Measurements from ENCODE around the gene NR2F1-AS1. TPM values are rescaled to one million over a fixed set of nuclear protein-coding genes. Genes with fewer than 3 reads are reported as not detected.

NR2F1-AS1 gene
- total RNA-seq, 2 experiments from 2014 or later: not detected

DNA sequence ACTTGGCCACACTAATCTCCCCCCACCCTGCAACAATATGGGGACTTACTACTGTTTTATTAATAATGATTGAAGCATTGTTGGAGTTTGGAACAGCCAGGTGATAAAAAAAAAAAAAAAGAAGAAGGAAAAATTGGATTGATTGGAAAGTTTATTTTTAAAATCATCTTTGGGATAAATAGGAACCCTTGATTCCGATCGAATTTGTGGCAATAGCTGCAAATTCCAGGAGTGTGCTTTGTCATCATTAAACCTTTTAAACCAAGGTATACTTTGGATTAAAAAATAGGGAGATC lies 1.1 kb upstream of the NR2F1-AS1 start:
- Mint-ChIP-seq H3K4me3 (no peak overlapping the region), H3K9me3 (no peaks in the 10 kb centered on the region), H3K36me3 (peaks cover 1% of the 10 kb centered on the region), H3K27ac (no peak overlapping the region), H3K4me1 (peaks cover 15% of the 10 kb centered on the region), H3K27me3 (peaks cover 47% of the 10 kb centered on the region)
- DNase-seq (no peak), ATAC-seq (ENCODE audit: low read depth) (no peak)
- POLR2A ChIA-PET: no interaction called here

DNA sequence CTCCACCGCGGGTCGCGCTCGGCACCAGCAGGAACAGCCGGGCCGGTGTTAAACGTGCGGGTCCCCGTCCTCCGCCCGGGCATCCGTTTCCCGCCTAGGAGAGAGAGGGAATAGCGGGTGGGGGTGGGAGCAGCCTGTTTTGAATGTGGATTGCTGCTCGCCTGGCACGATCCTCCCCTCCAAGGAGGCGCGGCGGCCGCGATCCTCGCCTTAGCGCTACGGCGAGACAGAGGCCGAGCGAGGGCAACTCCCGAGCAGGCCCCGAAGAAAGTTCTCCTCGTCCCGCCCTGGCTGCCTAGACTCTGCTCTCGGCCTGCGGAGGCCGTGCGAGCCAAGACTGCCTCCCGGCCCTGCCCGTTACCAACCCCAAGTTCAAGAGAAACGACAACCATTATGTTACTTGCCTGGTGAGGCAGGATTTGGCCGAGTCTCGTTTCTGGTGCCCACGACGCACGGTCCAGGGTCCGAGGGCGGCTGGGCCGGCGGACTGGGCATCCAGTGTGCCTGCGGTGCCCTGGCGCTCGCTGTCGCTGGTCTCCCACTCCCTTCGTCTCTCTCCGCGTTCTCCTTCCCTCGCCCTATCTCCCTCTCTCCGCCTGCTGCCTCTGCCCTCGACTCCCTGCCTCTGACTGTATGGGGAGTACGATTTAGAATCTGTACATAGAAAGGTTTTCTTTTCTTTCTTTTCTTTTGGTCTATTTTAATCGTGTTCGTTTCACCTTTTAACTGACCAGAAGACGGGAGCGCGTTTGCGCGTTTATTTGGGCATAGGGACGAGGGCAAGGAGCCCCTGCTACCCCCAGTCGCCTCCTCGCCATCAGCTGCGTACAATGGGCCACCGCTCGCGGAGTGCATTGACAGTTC lies 724 bp downstream of the NR2F1-AS1 start:
- Mint-ChIP-seq H3K4me1 (peaks cover 10% of the 10 kb centered on the region), H3K27me3 (peaks cover 48% of the 10 kb centered on the region), H3K9me3 (no peaks in the 10 kb centered on the region), H3K27ac (no peak overlapping the region), H3K4me3 (peak overlapping the region; percentile 73), H3K36me3 (no peaks in the 10 kb centered on the region)
- POLR2A ChIA-PET: no interaction called here
- peak; percentile 48 for DNase-seq
- ATAC-seq (ENCODE audit: low read depth): no peak

DNA sequence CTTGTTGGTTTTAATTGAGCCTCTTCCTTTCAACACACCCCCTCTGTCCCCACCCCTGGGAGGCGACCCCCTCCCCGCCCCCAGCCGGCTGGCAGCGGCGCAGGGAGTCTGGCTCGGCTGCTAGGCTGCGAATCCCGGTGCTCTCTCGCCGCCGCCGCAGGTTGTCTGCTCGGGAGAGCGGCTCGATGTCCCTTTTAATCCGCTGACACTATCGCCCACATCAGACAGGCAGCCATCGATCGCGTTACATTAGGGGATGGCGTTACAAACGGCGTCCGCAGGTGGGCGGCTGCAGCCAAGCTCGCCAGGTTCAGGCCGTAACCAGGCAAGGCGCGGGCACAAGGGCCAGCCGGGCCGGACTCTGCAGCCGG lies 1.3 kb downstream of the NR2F1-AS1 start:
- ATAC-seq (ENCODE audit: low read depth): no peak
- H3K4me3 Mint-ChIP-seq: peak overlapping the region; percentile 48
- no peaks in the 10 kb centered on the region for H3K36me3 Mint-ChIP-seq
- no peak overlapping the region for H3K27ac Mint-ChIP-seq
- no peaks in the 10 kb centered on the region for H3K9me3 Mint-ChIP-seq
- peaks cover 10% of the 10 kb centered on the region for H3K4me1 Mint-ChIP-seq
- DNase-seq: no peak
- H3K27me3 Mint-ChIP-seq: peaks cover 54% of the 10 kb centered on the region
- POLR2A ChIA-PET: no interaction called here

DNA sequence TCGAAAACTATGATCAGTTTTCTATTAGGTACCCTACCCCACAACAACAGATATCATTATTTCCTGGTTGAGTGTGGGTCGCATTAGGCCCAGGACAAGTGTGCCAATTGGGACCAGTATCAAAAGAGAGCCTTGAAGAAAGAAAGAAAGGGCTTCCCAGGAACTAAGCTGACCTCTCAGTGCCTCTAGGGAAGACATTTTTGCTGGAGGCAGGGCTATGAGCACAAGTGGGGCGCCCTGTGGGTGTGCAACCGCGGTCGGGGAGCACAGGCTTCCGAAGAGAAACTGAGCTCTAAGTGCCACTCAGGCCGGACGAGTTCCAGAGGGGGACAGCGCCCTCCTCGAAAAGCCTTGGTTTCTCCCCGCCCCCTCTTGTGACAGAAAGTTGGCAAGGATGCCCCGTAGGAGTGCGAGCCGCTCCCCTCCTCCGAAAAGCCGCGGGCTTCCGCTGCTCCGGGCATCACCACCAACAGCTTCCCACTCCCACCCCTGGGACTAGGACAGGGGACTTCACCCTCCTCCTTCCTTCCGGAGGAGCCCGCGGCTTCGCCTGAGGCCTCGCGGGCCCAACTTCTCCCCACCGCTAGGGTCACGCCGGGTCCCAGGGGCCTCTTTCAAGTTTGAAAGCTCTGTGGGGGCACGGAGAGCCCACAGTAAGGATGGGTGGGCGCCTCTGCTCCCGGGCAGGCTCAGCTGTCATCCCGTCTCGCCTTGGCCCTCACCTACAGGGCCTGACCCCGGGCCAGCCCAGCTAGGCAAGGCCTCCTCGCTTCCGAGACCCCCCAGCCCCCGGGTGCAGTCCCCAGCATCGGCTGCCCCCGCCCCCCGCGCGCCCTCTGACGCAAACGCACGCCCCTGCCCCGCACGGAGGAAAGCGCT lies 2.0 kb downstream of the NR2F1-AS1 start:
- no peak for DNase-seq
- Mint-ChIP-seq H3K27ac (no peak overlapping the region), H3K9me3 (no peaks in the 10 kb centered on the region), H3K36me3 (no peaks in the 10 kb centered on the region), H3K4me3 (no peak overlapping the region), H3K27me3 (peaks cover 60% of the 10 kb centered on the region), H3K4me1 (peaks cover 10% of the 10 kb centered on the region)
- ATAC-seq (ENCODE audit: low read depth): no peak
- POLR2A ChIA-PET: no interaction called here

DNA sequence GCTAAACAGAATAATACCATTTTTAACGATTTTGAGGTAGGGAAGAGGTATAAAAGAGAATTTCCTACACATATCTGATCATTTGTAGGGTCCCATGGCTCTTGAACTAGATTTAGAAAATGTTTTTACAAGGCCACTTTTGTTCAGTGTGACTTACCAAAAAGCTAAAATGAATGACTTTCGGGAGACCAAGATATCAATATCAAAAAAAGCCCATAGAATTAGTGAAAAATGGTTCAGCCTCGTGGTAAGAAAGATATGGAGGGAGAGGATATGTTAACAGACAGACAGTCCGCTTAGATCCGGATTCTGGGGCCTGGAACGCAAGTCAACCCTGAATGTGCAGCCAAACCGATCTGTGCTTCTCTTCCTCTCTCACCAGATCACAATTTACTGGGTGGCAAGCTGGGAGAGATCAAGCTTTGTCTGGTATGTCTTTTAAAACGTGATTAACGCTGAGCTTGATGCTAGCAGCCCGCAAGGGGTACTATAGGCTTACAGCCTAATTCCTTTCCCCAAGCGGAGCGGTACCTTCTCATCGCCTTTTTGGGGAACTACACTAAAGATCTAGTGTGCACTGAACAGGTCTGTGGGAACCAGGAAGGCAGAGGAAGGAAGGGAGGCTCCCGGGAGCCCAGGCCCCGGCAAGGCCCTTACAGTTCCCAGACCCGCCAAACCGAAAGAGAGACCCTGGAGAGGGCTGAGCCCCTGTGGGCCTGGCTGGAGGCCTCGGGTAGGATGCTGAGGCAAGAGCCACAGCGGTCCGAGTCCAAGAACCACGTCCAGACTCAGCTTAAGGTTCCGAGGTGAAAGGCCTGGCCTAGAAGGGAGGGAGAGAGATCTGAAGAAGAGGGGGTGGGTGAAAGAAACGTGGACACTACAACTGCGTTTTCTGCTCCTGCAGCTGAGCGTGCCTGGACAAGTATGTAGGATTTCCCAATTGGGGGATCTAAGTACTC lies 2.9 kb downstream of the NR2F1-AS1 start:
- no peak overlapping the region for H3K4me3 Mint-ChIP-seq
- H3K27me3 Mint-ChIP-seq: peaks cover 69% of the 10 kb centered on the region
- ATAC-seq (ENCODE audit: low read depth): no peak
- no peak overlapping the region for H3K27ac Mint-ChIP-seq
- no peaks in the 10 kb centered on the region for H3K9me3 Mint-ChIP-seq
- H3K36me3 Mint-ChIP-seq: peaks cover 1% of the 10 kb centered on the region
- POLR2A ChIA-PET: no interaction called here
- no peak for DNase-seq
- peaks cover 12% of the 10 kb centered on the region for H3K4me1 Mint-ChIP-seq

DNA sequence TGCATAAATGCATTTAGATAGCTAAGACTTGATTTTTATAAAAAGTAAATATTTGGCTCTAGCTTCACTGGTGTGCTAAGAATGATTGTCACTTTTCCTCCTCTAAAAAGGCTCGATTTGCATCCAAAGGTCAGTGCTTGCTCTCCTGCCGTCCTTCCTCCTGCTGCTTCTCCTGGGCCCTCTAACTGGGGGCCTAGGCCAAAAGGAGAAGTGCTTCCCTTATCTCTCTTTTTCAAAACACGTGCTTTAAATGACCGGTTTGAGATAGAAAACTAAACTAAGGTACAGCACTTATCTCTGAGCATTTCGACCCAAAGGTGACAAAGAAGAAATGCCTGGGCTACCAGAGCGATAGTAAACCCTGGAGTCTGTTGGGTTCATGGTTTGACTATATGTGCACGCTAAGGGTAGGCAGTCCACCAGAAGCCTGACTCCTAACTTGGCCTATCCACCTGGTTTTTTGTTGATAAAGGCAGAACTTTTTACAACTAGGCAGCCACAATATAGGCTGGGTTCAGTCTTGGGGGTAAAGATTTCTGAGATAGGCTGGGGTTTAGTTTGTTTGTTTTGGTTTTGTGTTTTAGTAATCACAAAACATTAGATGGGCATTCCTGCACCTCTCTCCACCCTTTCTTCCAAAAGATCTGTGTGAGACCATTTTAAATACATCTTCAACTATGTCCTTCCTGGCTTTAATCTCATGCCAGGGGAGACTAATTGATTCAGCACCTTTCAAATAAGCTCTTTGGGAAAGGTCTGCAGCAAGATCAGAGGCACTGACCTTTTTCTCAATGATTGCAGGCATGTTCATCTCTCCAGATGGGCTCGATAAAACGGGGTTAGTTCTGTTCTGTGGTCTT lies 3.8 kb downstream of the NR2F1-AS1 start:
- no peak for DNase-seq
- no peak overlapping the region for H3K4me3 Mint-ChIP-seq
- POLR2A ChIA-PET: no interaction called here
- peaks cover 1% of the 10 kb centered on the region for H3K36me3 Mint-ChIP-seq
- ATAC-seq (ENCODE audit: low read depth): no peak
- H3K4me1 Mint-ChIP-seq: peaks cover 12% of the 10 kb centered on the region
- no peak overlapping the region for H3K27ac Mint-ChIP-seq
- H3K9me3 Mint-ChIP-seq: no peaks in the 10 kb centered on the region
- H3K27me3 Mint-ChIP-seq: peaks cover 78% of the 10 kb centered on the region

DNA sequence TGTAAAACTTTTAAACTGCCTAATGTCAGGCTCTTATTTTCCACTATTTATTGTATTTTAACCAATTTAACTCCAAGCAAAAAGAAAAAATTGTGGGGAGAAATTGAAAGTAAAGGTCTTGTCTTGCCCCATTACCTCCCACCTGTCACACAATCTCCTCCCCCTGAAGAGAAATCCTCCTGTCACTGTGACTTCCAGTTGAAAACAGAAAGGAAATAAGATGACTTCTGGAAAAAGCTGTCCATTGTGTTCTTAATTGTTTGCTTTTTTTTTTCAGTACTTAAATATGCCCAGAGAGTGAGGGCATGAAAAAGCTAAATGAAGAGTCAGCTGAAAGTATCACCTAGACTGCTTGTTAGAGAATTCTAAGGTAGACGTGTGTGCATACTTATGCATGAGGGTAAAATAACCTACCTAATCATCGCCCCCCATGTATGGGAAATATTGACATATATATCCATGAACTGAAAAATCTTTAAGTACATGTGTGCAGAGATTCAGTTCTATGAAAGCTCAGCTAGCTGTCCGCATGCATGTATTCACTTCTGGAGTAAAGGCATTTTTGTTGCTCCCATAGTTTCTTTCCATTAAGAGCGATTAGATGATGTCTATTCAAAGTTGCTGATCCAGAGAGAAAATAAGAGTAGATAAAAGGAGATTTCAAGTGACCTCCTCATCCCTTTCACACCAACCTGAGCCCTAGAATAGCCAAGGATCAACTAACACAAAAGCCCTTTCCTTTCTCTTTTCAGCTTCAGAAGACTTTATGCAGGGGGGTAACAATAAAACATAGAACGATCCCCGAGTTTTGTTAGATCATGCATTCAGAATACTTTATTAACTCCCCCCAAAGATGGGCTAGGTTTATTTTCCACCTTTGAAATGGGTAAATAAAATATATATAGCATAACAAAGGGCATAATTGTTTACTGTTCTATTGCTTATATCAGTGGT lies 5.3 kb downstream of the NR2F1-AS1 start:
- H3K27ac Mint-ChIP-seq: no peak overlapping the region
- H3K27me3 Mint-ChIP-seq: peaks cover 91% of the 10 kb centered on the region
- no peaks in the 10 kb centered on the region for H3K9me3 Mint-ChIP-seq
- DNase-seq (no peak), ATAC-seq (ENCODE audit: low read depth) (no peak)
- H3K4me1 Mint-ChIP-seq: peaks cover 17% of the 10 kb centered on the region
- POLR2A ChIA-PET: no interaction called here
- H3K4me3 Mint-ChIP-seq: no peak overlapping the region
- peaks cover 1% of the 10 kb centered on the region for H3K36me3 Mint-ChIP-seq

DNA sequence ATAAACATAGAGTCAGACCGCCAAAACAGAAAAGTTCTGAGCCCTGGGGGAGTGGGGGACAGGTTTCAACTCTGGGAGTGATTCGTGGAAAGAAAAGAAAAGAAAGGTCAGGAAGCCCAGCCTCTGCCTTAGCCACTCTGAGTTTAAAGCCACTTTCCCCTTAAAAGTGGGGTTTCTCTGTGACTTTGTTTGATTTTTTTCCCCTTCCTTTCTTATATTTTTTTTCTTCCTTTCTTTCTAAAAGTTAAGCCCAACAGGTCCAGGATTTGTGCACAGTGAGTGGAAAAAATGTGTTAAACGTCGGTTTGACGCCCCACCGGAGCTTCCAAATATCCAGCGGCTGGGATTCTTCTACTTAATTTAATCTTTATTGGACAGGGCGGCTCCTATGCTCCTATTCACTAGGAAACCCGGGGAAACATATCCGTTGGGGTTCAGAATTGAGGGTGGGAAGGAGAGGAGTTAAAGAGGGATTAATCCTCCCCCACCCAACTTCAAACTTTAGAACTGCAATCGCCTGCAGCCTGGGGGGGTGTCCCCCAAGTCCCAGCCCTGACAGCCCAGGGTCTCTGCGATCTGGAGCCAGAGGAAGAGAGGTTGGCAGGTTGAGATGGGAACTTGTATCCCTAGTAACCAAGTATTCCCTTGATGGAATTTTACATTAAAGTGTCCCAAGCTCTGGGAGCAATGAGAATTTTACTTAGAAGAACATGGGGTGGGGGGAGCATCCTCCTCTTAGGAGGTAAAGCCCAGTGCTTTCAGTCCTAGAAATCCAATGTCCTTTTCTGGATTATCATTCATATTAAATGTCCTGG lies 6.3 kb downstream of the NR2F1-AS1 start:
- DNase-seq (no peak), ATAC-seq (ENCODE audit: low read depth) (no peak)
- Mint-ChIP-seq H3K27me3 (peaks cover 88% of the 10 kb centered on the region), H3K9me3 (no peaks in the 10 kb centered on the region), H3K27ac (no peak overlapping the region), H3K36me3 (peaks cover 1% of the 10 kb centered on the region), H3K4me3 (no peak overlapping the region), H3K4me1 (peaks cover 11% of the 10 kb centered on the region)
- POLR2A ChIA-PET: no interaction called here

DNA sequence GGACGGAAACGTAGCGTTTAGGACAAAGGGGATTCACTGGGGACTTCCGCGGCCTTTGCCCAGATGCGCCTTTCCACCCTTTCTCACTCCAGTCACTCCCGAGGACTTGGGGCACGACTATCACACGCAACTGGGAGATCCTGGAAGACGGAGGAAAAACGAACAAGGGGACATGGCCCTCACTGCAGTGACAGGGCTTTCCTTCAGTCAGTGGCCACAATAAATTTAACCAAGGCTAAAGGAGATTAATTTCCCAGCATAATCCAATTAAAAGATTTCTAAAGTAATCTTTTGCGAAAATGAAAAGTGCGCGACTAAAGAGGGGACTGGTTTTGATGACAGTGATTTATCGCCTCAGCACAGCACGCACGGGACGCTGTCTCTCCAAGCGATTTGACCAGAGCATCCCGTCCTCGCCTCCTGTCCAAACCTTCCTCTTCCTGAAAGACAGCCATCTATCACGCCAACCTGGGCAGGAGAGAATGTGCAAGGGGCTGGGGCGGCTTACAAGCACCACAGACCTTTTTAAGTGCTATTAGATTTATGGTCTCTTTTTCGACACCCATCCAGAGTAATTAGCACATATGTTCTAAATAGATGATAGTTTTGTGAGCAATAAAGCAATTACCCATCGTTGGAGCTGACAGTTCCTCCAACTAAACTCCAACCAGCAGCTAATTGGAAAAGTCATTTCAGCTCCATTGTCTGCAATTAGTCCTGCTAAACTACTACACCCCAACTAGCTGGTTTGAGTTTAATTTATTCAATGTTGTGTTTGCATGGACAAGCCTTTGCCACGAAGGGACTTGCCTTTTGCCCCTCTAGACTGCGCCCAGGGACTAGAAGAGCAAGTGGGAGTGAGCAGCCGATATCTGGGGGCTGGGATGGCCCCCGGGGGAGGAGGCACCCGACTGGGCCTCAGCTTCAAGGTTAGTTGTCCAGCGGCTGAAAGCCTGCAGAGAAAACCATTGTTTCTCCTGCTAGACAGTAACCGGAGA lies 7.4 kb downstream of the NR2F1-AS1 start:
- Mint-ChIP-seq H3K27me3 (peaks cover 92% of the 10 kb centered on the region), H3K4me3 (peak overlapping the region; percentile 9), H3K4me1 (peaks cover 11% of the 10 kb centered on the region), H3K36me3 (peaks cover 1% of the 10 kb centered on the region), H3K27ac (peak overlapping the region; percentile 31), H3K9me3 (no peaks in the 10 kb centered on the region)
- ATAC-seq (ENCODE audit: low read depth): no peak
- DNase-seq: no peak
- POLR2A ChIA-PET: interaction anchor here (1.4 kb wide), 1 partner anchor 13 kb away, joined by 3 read pairs; no protein-coding TSS in a partner anchor

DNA sequence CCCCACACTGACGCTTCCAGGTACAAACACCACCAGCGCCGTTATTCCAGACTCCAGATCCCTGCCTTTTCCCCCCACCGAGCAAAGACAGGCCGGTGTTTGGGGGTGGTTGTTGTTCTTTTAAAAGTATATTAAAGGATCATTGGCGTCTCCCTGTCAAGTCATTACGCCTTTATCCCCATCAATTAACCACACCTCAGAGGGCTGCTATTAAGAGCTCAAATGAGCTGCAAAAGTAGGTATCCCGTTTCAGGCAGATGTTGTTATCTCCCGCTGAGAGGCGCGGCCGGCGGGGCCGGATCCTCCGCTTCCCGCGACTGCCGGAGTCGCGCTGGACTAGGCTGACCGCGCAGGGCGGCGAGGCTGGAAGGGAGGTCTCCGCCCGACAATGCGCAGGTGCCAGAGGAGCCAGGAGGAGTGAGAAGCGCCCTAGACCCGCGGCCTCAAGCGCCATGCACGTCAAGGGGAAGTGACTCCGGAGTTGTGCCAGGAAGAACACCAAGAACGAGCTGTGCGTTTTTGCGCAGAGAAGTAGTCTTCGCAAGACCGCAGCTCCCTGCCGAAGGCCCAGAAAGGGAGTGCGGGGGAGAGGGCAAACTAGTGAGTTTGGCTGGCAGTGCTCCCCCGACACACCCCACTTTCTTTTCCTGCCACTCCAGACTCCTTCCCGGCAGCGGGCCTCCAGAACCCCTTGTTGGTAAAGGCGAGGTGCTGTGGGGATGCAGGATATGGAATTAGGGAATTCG lies 8.2 kb downstream of the NR2F1-AS1 start:
- no peak for DNase-seq
- H3K27me3 Mint-ChIP-seq: peaks cover 88% of the 10 kb centered on the region
- POLR2A ChIA-PET: interaction anchor here (1.4 kb wide), 1 partner anchor 14 kb away, joined by 3 read pairs; no protein-coding TSS in a partner anchor
- ATAC-seq (ENCODE audit: low read depth): no peak
- H3K36me3 Mint-ChIP-seq: peaks cover 1% of the 10 kb centered on the region
- no peaks in the 10 kb centered on the region for H3K9me3 Mint-ChIP-seq
- peak overlapping the region; percentile 32 for H3K4me3 Mint-ChIP-seq
- peaks cover 11% of the 10 kb centered on the region for H3K4me1 Mint-ChIP-seq
- no peak overlapping the region for H3K27ac Mint-ChIP-seq
